GM12872 (cell line): ENCODE measurements around the gene MOB2.

Experiments used
- TF ChIP-seq, protein P1 (sequence below): IDR thresholded peaks from 3 replicates; pipeline ENCODE4 v1.5.1; 2011; ENCODE audit warnings: low read depth, mild to moderate bottlenecking, low read length, moderate library complexity; ENCODE audit not compliant: insufficient read depth

The MOB2 gene

GRCh38 chr11:1486054-1486825 is at the start of gene MOB2:
Gene MOB2, minus strand, starts transcription at chr11:1486779. Its CDS starts 223 bp downstream, at chr11:1486556.
- TF ChIP-seq, protein P1, sequence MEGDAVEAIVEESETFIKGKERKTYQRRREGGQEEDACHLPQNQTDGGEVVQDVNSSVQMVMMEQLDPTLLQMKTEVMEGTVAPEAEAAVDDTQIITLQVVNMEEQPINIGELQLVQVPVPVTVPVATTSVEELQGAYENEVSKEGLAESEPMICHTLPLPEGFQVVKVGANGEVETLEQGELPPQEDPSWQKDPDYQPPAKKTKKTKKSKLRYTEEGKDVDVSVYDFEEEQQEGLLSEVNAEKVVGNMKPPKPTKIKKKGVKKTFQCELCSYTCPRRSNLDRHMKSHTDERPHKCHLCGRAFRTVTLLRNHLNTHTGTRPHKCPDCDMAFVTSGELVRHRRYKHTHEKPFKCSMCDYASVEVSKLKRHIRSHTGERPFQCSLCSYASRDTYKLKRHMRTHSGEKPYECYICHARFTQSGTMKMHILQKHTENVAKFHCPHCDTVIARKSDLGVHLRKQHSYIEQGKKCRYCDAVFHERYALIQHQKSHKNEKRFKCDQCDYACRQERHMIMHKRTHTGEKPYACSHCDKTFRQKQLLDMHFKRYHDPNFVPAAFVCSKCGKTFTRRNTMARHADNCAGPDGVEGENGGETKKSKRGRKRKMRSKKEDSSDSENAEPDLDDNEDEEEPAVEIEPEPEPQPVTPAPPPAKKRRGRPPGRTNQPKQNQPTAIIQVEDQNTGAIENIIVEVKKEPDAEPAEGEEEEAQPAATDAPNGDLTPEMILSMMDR, result no peak

DNA sequence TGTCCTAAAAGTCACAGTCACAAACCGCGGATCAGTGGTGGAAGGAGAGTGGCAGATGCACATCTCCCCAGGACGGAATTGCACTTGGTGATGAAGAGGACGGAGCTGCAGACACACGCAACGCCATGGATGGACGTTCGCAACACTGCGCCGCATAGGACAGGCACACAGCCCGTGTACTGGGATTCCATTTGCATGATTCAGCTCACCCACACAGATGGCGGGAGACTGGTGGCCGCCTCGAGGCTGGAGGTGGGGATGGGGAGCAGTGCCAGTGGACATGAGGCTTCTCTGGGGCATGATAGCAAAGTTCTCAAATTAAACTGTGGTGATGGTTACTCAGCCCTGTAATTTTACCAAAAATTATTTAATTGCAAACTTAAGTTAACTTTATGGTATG is 48.1 kb upstream of the MOB2 start:
- TF ChIP-seq, protein P1, result no peak

GRCh38 chr11:1534171-1534570 is 47.6 kb upstream of the MOB2 start:
- TF ChIP-seq, protein P1, result no peak

GRCh38 chr11:1533342-1533725 is 46.8 kb upstream of the MOB2 start:
- TF ChIP-seq, protein P1, result no peak

- TF ChIP-seq, protein P1, result no peak
Observed at GRCh38 chr11:1532606-1533341, 46.2 kb upstream of the MOB2 start.

GRCh38 chr11:1532014-1532586 is 45.5 kb upstream of the MOB2 start:
- TF ChIP-seq, protein P1, result no peak

DNA sequence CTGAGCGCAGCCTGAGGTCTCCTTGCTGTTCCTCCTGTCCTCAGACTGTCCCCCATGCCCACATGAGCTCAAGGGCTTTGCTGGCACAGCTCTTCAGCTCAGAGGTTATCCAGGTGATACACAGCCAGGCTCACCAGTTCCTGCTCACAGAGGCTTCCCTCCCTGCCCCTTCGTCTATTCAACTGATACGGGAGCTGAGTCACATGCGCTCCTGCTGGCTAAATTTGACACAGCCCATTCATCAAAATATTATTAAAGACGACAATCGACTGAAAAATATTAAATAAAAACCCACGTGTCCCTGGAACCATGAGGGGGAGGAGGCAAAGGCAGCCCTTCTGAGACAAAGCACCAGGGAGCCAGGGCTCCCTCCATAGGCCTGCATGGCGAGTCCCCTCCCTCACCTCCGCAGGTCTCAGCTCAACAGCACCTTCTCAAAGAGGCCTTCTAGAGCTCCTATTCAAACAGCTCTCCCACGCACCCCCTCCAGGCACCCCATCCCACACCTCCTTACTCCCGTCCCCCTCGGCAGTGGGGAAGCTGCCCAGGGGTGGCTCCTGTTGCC is 45.0 kb upstream of the MOB2 start:
- TF ChIP-seq, protein P1, result no peak
